ENCODE results near the gene SH3BGRL2.
"Not testable (repeated sequence)": the region's sequence is repeated elsewhere in the genome, so short reads cannot be mapped to it uniquely, and the experiment has no call there.

Gene SH3BGRL2

GRCh38 chr6:79676785-79677736, 45.9 kb downstream of the SH3BGRL2 start:
- Histone ChIP-seq H3K27ac (ENCODE audit: low read depth, low read length) (no peak overlapping the region), H3K9ac (ENCODE audit: low read depth, low read length) (no peak overlapping the region), H3K27me3 (ENCODE audit: insufficient read depth, low read length) (no peaks in the 10 kb centered on the region), H3K36me3 (ENCODE audit: insufficient read depth, low read length) (peaks cover 6% of the 10 kb centered on the region), H3K4me1 (ENCODE audit: insufficient read depth, low read length) (no peaks in the 10 kb centered on the region), H3K4me3 (ENCODE audit: low read length) (no peak overlapping the region), H3K9me3 (ENCODE audit: insufficient read depth, low read depth, low read length) (no peaks in the 10 kb centered on the region)
- WGBS = 90% methylated on average over 8 of the region's 8 CpGs

DNA sequence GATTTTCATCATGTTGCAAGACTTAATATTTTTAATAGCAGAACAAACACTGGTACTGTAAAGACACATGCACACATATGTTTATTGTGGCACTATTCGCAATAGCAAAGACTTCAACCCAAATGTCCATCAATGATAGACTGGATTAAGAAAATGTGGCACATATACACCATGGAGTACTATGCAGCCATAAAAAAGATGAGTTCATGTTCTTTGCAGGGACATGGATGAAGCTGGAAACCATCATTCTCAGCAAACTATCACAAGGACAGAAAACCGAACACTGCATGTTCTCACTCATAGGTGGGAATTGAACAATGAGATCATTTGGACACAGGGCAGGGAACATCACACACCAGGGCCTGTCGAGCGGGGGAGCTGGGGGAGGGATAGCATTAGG, 51.6 kb downstream of the SH3BGRL2 start:
- not testable (repeated sequence) for H3K9me3 ChIP-seq (ENCODE audit: insufficient read depth, low read depth, low read length); H3K27ac ChIP-seq (ENCODE audit: low read depth, low read length); H3K36me3 ChIP-seq (ENCODE audit: insufficient read depth, low read length); H3K4me3 ChIP-seq (ENCODE audit: low read length); H3K27me3 ChIP-seq (ENCODE audit: insufficient read depth, low read length); H3K9ac ChIP-seq (ENCODE audit: low read depth, low read length); H3K4me1 ChIP-seq (ENCODE audit: insufficient read depth, low read length)
- 98% methylated on average over 4 of the region's 4 CpGs for WGBS

- no peak overlapping the region for H3K9ac ChIP-seq (ENCODE audit: low read depth, low read length)
- H3K9me3 ChIP-seq (ENCODE audit: insufficient read depth, low read depth, low read length) = no peaks in the 10 kb centered on the region
- no peak overlapping the region for H3K4me3 ChIP-seq (ENCODE audit: low read length)
- no peak overlapping the region for H3K27ac ChIP-seq (ENCODE audit: low read depth, low read length)
- H3K27me3 ChIP-seq (ENCODE audit: insufficient read depth, low read length) = no peaks in the 10 kb centered on the region
- H3K4me1 ChIP-seq (ENCODE audit: insufficient read depth, low read length) = peaks cover 6% of the 10 kb centered on the region; the same call in 1 of the 2 replicates
- H3K36me3 ChIP-seq (ENCODE audit: insufficient read depth, low read length) = no peaks in the 10 kb centered on the region
- WGBS = 100% methylated on average over 1 of the region's 1 CpG
Measured at GRCh38 chr6:79684876-79685275, 53.7 kb downstream of the SH3BGRL2 start.

DNA sequence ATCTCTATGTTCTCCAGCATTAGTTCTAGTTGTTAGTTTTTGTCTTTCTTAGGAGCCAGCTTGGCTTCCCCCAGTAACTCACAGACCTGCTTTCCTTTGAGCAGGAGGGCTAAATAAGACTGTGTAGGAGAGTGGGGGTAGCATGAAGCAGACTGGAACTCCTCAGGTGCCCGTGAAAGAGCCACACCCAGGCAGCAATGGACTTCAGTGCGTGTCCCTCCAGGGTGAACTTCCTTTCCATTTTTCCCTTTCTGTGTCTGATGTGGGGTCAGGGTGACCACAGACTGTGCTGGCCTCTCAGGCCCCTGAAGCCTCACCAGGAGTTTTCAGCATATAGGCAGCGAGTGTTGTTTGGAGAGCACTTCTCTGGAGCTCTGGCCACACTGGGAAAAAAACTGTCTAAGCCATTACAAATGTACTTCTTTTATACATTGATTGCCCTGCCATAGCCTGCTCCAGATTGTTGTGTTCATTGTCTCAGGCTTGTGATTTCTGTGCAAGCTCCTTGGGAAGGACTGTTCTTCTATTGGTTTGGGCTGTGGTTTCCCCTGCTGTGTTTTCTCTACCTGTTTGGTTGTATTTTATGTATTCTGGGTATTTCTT, 55.7 kb downstream of the SH3BGRL2 start:
- H3K4me1 ChIP-seq (ENCODE audit: insufficient read depth, low read length) = peaks cover 6% of the 10 kb centered on the region; the same call in 1 of the 2 replicates
- no peaks in the 10 kb centered on the region for H3K9me3 ChIP-seq (ENCODE audit: insufficient read depth, low read depth, low read length)
- no peaks in the 10 kb centered on the region; the same call in 1 of the 2 replicates for H3K36me3 ChIP-seq (ENCODE audit: insufficient read depth, low read length)
- no peak overlapping the region for H3K27ac ChIP-seq (ENCODE audit: low read depth, low read length)
- H3K4me3 ChIP-seq (ENCODE audit: low read length) = no peak overlapping the region
- 76% methylated on average over 3 of the region's 3 CpGs for WGBS
- H3K27me3 ChIP-seq (ENCODE audit: insufficient read depth, low read length) = no peaks in the 10 kb centered on the region
- H3K9ac ChIP-seq (ENCODE audit: low read depth, low read length) = no peak overlapping the region

DNA sequence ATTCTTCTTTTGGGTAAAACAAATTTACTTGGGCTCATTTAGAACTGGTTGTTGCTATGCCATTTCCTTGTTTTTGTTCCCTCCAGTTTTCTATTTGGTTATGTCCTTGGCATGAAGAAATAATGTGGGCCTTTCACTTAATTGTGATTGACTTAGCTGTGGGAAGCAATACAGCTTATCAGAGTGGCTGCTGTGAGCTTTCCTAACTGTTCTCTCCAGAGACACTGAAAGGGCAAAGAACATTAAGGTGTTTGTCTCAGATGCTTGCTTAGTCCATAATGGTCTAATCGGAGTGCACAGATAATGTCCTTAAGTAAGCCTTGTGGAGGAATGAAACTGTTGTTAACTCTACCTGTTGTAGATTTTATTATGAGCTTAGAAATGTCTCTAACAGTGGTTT, 56.6 kb downstream of the SH3BGRL2 start:
- no peak overlapping the region for H3K9ac ChIP-seq (ENCODE audit: low read depth, low read length)
- peaks cover 6% of the 10 kb centered on the region; the same call in 1 of the 2 replicates for H3K4me1 ChIP-seq (ENCODE audit: insufficient read depth, low read length)
- H3K4me3 ChIP-seq (ENCODE audit: low read length) = no peak overlapping the region
- H3K36me3 ChIP-seq (ENCODE audit: insufficient read depth, low read length) = no peaks in the 10 kb centered on the region; the same call in 1 of the 2 replicates
- no peaks in the 10 kb centered on the region for H3K9me3 ChIP-seq (ENCODE audit: insufficient read depth, low read depth, low read length)
- WGBS = 85% methylated on average over 1 of the region's 1 CpG
- H3K27ac ChIP-seq (ENCODE audit: low read depth, low read length) = no peak overlapping the region
- no peaks in the 10 kb centered on the region for H3K27me3 ChIP-seq (ENCODE audit: insufficient read depth, low read length)

DNA sequence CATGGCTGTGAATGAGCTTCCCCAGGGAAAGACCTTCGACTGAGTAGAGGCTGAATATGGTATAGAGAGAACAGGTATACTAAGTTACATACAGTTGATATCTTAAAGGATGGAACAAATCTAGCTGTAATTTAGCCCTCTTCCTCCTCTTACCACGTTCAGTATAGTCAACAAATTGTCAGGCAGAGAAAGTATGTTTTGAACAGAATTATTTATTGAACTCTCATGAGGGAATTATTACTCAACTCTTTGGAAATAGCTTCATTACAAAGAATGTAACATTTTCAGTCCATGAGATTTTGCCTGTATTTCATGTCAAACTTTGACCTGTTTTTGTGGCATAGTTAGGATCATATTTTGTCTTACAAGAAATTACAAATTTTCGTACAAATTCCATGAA, 63.0 kb downstream of the SH3BGRL2 start:
- Histone ChIP-seq H3K27ac (ENCODE audit: low read depth, low read length) (no peak overlapping the region), H3K36me3 (ENCODE audit: insufficient read depth, low read length) (no peaks in the 10 kb centered on the region; the same call in 1 of the 2 replicates), H3K9me3 (ENCODE audit: insufficient read depth, low read depth, low read length) (no peaks in the 10 kb centered on the region), H3K4me1 (ENCODE audit: insufficient read depth, low read length) (no peaks in the 10 kb centered on the region; the same call in 1 of the 2 replicates), H3K9ac (ENCODE audit: low read depth, low read length) (no peak overlapping the region), H3K27me3 (ENCODE audit: insufficient read depth, low read length) (no peaks in the 10 kb centered on the region), H3K4me3 (ENCODE audit: low read length) (no peak overlapping the region)
- whole genome bisulfite sequencing = 88% methylated on average over 2 of the region's 3 CpGs

DNA sequence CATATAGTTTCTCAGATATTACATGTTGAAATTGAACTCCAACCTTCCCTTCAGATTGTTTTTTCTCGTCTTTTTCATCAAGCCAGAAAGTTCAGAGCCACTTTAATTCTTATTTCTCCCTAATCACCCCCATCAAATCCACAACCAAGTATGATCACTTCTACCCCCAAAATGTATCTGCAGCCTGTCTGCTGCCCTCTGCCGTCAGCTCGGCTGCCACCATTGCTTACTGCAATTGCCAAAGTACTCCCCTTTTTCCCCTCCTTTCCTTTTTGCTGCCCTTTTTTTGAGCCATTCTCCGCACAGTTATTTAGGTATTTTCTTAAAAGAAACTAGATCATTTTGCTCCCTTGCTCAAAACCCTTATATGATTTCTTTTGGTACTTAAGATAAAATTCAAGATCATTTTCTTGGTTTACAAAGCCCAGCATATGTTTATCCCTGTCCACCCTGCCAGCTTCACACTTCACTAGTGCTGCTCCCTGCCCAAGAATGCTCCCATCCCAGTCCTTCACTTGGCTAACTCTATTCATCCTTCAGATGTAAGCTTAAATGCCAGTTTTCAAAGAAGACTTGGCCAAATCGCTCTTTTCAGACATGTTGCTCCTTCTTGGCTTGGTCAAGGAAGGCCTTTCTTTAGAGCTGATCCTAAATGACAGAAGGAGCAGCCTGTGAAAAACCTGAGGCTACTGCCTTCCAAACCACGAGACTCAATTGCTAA, 63.7 kb downstream of the SH3BGRL2 start:
- H3K9me3 ChIP-seq (ENCODE audit: insufficient read depth, low read depth, low read length) = no peaks in the 10 kb centered on the region
- H3K4me1 ChIP-seq (ENCODE audit: insufficient read depth, low read length) = no peaks in the 10 kb centered on the region; the same call in 1 of the 2 replicates
- no peak overlapping the region for H3K27ac ChIP-seq (ENCODE audit: low read depth, low read length)
- 89% methylated on average over 6 of the region's 6 CpGs for WGBS
- H3K9ac ChIP-seq (ENCODE audit: low read depth, low read length) = no peak overlapping the region
- peaks cover 5% of the 10 kb centered on the region for H3K36me3 ChIP-seq (ENCODE audit: insufficient read depth, low read length)
- H3K27me3 ChIP-seq (ENCODE audit: insufficient read depth, low read length) = no peaks in the 10 kb centered on the region
- no peak overlapping the region for H3K4me3 ChIP-seq (ENCODE audit: low read length)

DNA sequence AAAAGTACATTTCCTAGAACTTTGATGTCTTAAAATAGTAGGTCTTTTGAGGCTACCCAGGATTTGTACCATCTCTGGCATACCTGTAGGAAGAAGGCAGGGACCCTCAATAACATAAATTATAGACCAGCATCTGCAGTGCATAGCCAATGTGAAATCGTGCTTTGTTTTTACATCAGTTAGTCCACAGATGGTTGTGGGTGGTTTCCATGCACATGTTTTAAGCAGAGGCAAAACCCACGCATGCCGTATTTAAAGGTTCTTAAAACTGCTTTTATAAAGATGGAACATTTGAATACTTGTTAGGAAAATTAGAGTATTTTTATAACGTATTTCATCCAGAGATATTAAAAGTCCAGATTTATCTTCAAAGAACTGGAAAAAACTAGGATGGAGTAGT, 66.3 kb downstream of the SH3BGRL2 start:
- WGBS = 98% methylated on average over 3 of the region's 4 CpGs
- no peak overlapping the region for H3K27ac ChIP-seq (ENCODE audit: low read depth, low read length)

GRCh38 chr6:79699606-79700005, 68.5 kb downstream of the SH3BGRL2 start:
- Histone ChIP-seq H3K4me3 (ENCODE audit: low read length) (no peak overlapping the region), H3K27me3 (ENCODE audit: insufficient read depth, low read length) (no peaks in the 10 kb centered on the region), H3K4me1 (ENCODE audit: insufficient read depth, low read length) (no peaks in the 10 kb centered on the region; the same call in 1 of the 2 replicates), H3K9ac (ENCODE audit: low read depth, low read length) (no peak overlapping the region), H3K9me3 (ENCODE audit: insufficient read depth, low read depth, low read length) (no peaks in the 10 kb centered on the region), H3K27ac (ENCODE audit: low read depth, low read length) (no peak overlapping the region), H3K36me3 (ENCODE audit: insufficient read depth, low read length) (peaks cover 11% of the 10 kb centered on the region)
- 95% methylated on average over 7 of the region's 7 CpGs for WGBS

More for the DNA sequence above, 66.3 kb downstream of the SH3BGRL2 start:
- H3K4me1 ChIP-seq (ENCODE audit: insufficient read depth, low read length) = no peaks in the 10 kb centered on the region; the same call in 1 of the 2 replicates
- H3K9me3 ChIP-seq (ENCODE audit: insufficient read depth, low read depth, low read length) = no peaks in the 10 kb centered on the region
- no peak overlapping the region for H3K9ac ChIP-seq (ENCODE audit: low read depth, low read length)
- peaks cover 11% of the 10 kb centered on the region for H3K36me3 ChIP-seq (ENCODE audit: insufficient read depth, low read length)
- H3K4me3 ChIP-seq (ENCODE audit: low read length) = no peak overlapping the region
- no peaks in the 10 kb centered on the region for H3K27me3 ChIP-seq (ENCODE audit: insufficient read depth, low read length)

DNA sequence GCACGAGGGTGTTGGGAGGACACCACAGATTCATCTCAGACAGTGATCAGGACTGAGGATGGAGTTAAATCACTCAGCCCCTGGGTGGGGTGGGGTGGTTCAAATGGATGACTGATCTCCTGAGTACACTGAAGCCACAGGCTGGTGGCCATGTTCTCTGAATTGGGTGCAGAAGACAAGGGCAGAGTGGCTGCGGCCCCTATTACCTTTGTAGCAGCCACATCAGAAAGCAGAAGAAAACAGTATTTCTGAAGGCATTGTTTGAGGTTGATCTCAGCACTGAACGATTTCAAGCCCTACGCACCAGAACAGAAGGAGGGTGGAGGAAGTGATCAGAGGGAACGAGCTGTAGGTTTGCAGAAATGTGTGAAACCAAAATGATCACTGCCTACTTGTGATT, 71.6 kb downstream of the SH3BGRL2 start:
- Histone ChIP-seq H3K36me3 (ENCODE audit: insufficient read depth, low read length) (peaks cover 11% of the 10 kb centered on the region), H3K27ac (ENCODE audit: low read depth, low read length) (no peak overlapping the region), H3K9ac (ENCODE audit: low read depth, low read length) (no peak overlapping the region), H3K27me3 (ENCODE audit: insufficient read depth, low read length) (no peaks in the 10 kb centered on the region), H3K4me3 (ENCODE audit: low read length) (no peak overlapping the region), H3K4me1 (ENCODE audit: insufficient read depth, low read length) (peaks cover 3% of the 10 kb centered on the region; the same call in 1 of the 2 replicates), H3K9me3 (ENCODE audit: insufficient read depth, low read depth, low read length) (no peaks in the 10 kb centered on the region)
- 93% methylated on average over 5 of the region's 5 CpGs for WGBS

GRCh38 chr6:79704200-79704599, 73.1 kb downstream of the SH3BGRL2 start:
- H3K36me3 ChIP-seq (ENCODE audit: insufficient read depth, low read length) = peaks cover 11% of the 10 kb centered on the region
- H3K9ac ChIP-seq (ENCODE audit: low read depth, low read length) = no peak overlapping the region
- H3K9me3 ChIP-seq (ENCODE audit: insufficient read depth, low read depth, low read length) = no peaks in the 10 kb centered on the region
- H3K4me3 ChIP-seq (ENCODE audit: low read length) = no peak overlapping the region
- WGBS = 100% methylated on average over 1 of the region's 2 CpGs
- peaks cover 8% of the 10 kb centered on the region; the same call in 1 of the 2 replicates for H3K4me1 ChIP-seq (ENCODE audit: insufficient read depth, low read length)
- no peaks in the 10 kb centered on the region for H3K27me3 ChIP-seq (ENCODE audit: insufficient read depth, low read length)
- no peak overlapping the region for H3K27ac ChIP-seq (ENCODE audit: low read depth, low read length)

All from HUES64 (cell line).